ENCODE data around the gene CDH20.

CDH20 gene

DNA sequence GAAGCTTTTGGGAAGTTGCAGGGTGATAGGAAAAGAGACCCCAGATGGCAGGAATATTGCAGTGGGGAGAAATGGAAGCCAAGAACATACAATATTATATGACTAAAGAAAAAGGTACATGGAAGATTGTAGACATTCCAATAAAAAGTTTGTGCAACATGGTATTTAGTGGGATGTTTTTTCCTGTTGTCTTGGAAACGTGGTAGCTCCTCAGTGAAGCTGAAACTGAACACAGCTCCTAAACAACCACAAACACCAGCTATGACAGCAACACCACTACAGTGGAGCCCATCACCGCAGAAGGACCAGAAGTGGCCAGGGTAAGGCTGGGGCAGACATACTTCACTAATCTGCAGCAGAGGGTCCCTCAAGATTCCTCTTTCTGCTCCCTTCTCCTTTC, 246.8 kb downstream of the CDH20 start:
- H3K9me3 ChIP-seq (ENCODE audit: control insufficient read depth, insufficient read depth, low read depth, low read length), result no peaks in the 10 kb centered on the region
- no peak overlapping the region for H3K4me3 ChIP-seq (ENCODE audit: low read depth, low read length)
- no peak overlapping the region for H3K27ac ChIP-seq (ENCODE audit: extremely low read depth, low read depth, low read length)
- ChIA-PET POLR2A (no interaction called here), CTCF (interaction anchor here (0.7 to 2.7 kb wide), 7 partner anchors 26 to 615 kb away, joined by 3 to 16 read pairs (median 4); no protein-coding TSS in a partner anchor)
- H3K4me1 ChIP-seq (ENCODE audit: control insufficient read depth, insufficient read depth, low read length), result peaks cover 2% of the 10 kb centered on the region; the same call in 1 of the 2 replicates
- no peaks in the 10 kb centered on the region for H3K36me3 ChIP-seq (ENCODE audit: control insufficient read depth in 2 of 2, insufficient read depth in 1 of 2, low read length in 2 of 2)
- TF ChIP-seq ZNF660 (tag by site-specific recombination; IDR thresholded peaks at IDR 0.05), result no peak
- TF ChIP-seq ZNF121 (tag by site-specific recombination; IDR thresholded peaks at IDR 0.05), result no peak
- no peak for TF ChIP-seq ZNF776 (tag by site-specific recombination; IDR thresholded peaks at IDR 0.05; ENCODE audit: borderline replicate concordance)
- TF ChIP-seq, protein P1, sequence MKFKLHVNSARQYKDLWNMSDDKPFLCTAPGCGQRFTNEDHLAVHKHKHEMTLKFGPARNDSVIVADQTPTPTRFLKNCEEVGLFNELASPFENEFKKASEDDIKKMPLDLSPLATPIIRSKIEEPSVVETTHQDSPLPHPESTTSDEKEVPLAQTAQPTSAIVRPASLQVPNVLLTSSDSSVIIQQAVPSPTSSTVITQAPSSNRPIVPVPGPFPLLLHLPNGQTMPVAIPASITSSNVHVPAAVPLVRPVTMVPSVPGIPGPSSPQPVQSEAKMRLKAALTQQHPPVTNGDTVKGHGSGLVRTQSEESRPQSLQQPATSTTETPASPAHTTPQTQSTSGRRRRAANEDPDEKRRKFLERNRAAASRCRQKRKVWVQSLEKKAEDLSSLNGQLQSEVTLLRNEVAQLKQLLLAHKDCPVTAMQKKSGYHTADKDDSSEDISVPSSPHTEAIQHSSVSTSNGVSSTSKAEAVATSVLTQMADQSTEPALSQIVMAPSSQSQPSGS (tag by site-specific recombination; IDR thresholded peaks at IDR 0.05; ENCODE audit: low read depth), result no peak
- TF ChIP-seq, protein P2, sequence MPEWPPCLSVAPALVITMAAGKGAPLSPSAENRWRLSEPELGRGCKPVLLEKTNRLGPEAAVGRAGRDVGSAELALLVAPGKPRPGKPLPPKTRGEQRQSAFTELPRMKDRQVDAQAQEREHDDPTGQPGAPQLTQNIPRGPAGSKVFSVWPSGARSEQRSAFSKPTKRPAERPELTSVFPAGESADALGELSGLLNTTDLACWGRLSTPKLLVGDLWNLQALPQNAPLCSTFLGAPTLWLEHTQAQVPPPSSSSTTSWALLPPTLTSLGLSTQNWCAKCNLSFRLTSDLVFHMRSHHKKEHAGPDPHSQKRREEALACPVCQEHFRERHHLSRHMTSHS (tag by site-specific recombination; IDR thresholded peaks at IDR 0.05), result no peak
- no peak for TF ChIP-seq ZNF791 (tag by site-specific recombination; IDR thresholded peaks at IDR 0.05)
- TF ChIP-seq, protein P3, sequence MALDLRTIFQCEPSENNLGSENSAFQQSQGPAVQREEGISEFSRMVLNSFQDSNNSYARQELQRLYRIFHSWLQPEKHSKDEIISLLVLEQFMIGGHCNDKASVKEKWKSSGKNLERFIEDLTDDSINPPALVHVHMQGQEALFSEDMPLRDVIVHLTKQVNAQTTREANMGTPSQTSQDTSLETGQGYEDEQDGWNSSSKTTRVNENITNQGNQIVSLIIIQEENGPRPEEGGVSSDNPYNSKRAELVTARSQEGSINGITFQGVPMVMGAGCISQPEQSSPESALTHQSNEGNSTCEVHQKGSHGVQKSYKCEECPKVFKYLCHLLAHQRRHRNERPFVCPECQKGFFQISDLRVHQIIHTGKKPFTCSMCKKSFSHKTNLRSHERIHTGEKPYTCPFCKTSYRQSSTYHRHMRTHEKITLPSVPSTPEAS (tag by site-specific recombination; IDR thresholded peaks at IDR 0.05), result no peak
- no peak for TF ChIP-seq ZNF514 (tag by site-specific recombination; IDR thresholded peaks at IDR 0.05)
- no peak for TF ChIP-seq ZBTB21 (tag by site-specific recombination; IDR thresholded peaks at IDR 0.05)
- no peak for TF ChIP-seq MEIS1 (CRISPR knock-in tag; IDR thresholded peaks at IDR 0.05; ENCODE audit: borderline replicate concordance)
- TF ChIP-seq, protein P4, sequence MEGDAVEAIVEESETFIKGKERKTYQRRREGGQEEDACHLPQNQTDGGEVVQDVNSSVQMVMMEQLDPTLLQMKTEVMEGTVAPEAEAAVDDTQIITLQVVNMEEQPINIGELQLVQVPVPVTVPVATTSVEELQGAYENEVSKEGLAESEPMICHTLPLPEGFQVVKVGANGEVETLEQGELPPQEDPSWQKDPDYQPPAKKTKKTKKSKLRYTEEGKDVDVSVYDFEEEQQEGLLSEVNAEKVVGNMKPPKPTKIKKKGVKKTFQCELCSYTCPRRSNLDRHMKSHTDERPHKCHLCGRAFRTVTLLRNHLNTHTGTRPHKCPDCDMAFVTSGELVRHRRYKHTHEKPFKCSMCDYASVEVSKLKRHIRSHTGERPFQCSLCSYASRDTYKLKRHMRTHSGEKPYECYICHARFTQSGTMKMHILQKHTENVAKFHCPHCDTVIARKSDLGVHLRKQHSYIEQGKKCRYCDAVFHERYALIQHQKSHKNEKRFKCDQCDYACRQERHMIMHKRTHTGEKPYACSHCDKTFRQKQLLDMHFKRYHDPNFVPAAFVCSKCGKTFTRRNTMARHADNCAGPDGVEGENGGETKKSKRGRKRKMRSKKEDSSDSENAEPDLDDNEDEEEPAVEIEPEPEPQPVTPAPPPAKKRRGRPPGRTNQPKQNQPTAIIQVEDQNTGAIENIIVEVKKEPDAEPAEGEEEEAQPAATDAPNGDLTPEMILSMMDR (tag by site-specific recombination; IDR thresholded peaks at IDR 0.05), result no peak
- TF ChIP-seq YY2 (tag by site-specific recombination; IDR thresholded peaks at IDR 0.05), result no peak
- no peak for TF ChIP-seq ZNF561 (tag by site-specific recombination; IDR thresholded peaks at IDR 0.05; ENCODE audit: borderline replicate concordance)
- TF ChIP-seq ZSCAN23 (tag by site-specific recombination; IDR thresholded peaks at IDR 0.05), result no peak
- no peak for TF ChIP-seq ZNF10 (tag by site-specific recombination; IDR thresholded peaks at IDR 0.05)
- TF ChIP-seq ZEB2 (tag by site-specific recombination; IDR thresholded peaks at IDR 0.05), result no peak
- TF ChIP-seq BCL11A (tag by site-specific recombination; IDR thresholded peaks at IDR 0.05; ENCODE audit: low read depth), result no peak
- TF ChIP-seq ZNF623 (tag by site-specific recombination; IDR thresholded peaks at IDR 0.05), result no peak

DNA sequence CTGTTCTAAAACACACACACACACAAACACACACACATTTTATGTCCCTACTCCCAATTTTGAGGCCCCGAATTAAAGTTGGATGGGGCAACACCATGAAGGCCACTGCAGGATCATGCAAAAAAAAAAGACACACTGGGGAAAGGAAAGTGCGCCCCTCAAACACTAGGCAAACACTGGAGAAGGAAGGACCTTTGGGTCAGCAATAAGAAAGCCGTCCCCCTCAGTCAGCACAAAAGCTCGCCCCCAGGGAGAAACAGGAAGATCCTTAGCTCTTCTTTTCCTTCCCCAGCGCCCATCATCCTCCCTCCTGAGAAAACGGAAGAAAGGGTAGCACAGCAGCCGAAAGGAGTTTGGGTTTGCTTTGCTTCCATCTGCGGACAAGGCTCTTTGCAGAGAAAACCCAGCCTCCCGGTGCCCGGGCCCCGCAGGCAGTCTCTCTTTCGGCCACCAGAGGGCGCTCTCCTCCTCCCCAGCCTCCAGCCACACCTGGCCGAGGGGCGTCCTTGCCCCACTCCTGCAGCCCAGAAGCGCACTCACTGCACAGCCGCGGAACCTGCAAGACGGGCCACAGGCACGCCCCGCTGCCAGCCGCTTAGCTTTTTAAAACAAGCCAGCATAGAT, 248.5 kb downstream of the CDH20 start:
- POLR2A ChIA-PET, result no interaction called here
- CTCF ChIA-PET, result interaction anchor here (0.6 to 2.9 kb wide), 52 partner anchors 9 to 1603 kb away, joined by 3 to 34 read pairs (median 4); no protein-coding TSS in a partner anchor
- Histone ChIP-seq H3K36me3 (ENCODE audit: control insufficient read depth in 2 of 2, insufficient read depth in 1 of 2, low read length in 2 of 2) (no peaks in the 10 kb centered on the region), H3K4me3 (ENCODE audit: low read depth, low read length) (peak overlapping the region; percentile 21), H3K4me1 (ENCODE audit: control insufficient read depth, insufficient read depth, low read length) (peaks cover 2% of the 10 kb centered on the region; the same call in 1 of the 2 replicates), H3K9me3 (ENCODE audit: control insufficient read depth, insufficient read depth, low read depth, low read length) (no peaks in the 10 kb centered on the region), H3K27ac (ENCODE audit: extremely low read depth, low read depth, low read length) (no peak overlapping the region)
- TF ChIP-seq ZNF335 (tag by site-specific recombination; conservative IDR thresholded peaks at IDR 0.05) (peak; percentile 29; the same call in 1 of the 2 replicates), KLF16 (tag by site-specific recombination; IDR thresholded peaks at IDR 0.05) (peak; percentile 56; the same call in 1 of the 2 replicates)
- TF ChIP-seq, protein P4 (tag by site-specific recombination; IDR thresholded peaks at IDR 0.05), result peak; percentile 83
- TF ChIP-seq, protein P5, sequence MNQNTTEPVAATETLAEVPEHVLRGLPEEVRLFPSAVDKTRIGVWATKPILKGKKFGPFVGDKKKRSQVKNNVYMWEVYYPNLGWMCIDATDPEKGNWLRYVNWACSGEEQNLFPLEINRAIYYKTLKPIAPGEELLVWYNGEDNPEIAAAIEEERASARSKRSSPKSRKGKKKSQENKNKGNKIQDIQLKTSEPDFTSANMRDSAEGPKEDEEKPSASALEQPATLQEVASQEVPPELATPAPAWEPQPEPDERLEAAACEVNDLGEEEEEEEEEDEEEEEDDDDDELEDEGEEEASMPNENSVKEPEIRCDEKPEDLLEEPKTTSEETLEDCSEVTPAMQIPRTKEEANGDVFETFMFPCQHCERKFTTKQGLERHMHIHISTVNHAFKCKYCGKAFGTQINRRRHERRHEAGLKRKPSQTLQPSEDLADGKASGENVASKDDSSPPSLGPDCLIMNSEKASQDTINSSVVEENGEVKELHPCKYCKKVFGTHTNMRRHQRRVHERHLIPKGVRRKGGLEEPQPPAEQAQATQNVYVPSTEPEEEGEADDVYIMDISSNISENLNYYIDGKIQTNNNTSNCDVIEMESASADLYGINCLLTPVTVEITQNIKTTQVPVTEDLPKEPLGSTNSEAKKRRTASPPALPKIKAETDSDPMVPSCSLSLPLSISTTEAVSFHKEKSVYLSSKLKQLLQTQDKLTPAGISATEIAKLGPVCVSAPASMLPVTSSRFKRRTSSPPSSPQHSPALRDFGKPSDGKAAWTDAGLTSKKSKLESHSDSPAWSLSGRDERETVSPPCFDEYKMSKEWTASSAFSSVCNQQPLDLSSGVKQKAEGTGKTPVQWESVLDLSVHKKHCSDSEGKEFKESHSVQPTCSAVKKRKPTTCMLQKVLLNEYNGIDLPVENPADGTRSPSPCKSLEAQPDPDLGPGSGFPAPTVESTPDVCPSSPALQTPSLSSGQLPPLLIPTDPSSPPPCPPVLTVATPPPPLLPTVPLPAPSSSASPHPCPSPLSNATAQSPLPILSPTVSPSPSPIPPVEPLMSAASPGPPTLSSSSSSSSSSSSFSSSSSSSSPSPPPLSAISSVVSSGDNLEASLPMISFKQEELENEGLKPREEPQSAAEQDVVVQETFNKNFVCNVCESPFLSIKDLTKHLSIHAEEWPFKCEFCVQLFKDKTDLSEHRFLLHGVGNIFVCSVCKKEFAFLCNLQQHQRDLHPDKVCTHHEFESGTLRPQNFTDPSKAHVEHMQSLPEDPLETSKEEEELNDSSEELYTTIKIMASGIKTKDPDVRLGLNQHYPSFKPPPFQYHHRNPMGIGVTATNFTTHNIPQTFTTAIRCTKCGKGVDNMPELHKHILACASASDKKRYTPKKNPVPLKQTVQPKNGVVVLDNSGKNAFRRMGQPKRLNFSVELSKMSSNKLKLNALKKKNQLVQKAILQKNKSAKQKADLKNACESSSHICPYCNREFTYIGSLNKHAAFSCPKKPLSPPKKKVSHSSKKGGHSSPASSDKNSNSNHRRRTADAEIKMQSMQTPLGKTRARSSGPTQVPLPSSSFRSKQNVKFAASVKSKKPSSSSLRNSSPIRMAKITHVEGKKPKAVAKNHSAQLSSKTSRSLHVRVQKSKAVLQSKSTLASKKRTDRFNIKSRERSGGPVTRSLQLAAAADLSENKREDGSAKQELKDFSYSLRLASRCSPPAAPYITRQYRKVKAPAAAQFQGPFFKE (tag by site-specific recombination; IDR thresholded peaks at IDR 0.05; ENCODE audit: borderline replicate concordance), result no peak
